Endothelial cell of umbilical vein (primary cell): ENCODE measurements around the gene ZRANB1. TPM values are rescaled to one million over a fixed set of nuclear protein-coding genes. Genes with fewer than 3 reads are reported as not detected.

Experiments
- BruUV-seq: library from RNA; stranded (reverse); fragments of 400-500 nt; replicated peaks from 2 replicates; lab custom pipeline; 2021; lab: Mats Ljungman, UMichigan
- CTCF ChIA-PET: fragments of 300-600, 350-600 bp; sonication (Branson Sonifier 250); formaldehyde crosslinking; loops from one replicate; lab custom pipeline; 2021; ENCODE audit warnings: antibody characterized with exemption, inconsistent platforms; lab: Charles Lee
- POLR2A ChIA-PET: fragments of 300-600, 350-600 bp; sonication (Branson Sonifier 250); formaldehyde crosslinking; loops from one replicate; lab custom pipeline; 2021; ENCODE audit warnings: antibody characterized with exemption, inconsistent platforms; lab: Charles Lee
- DNase-seq: peaks from one replicate; pipeline ENCODE4 v3.0.0-alpha.2; 2011; ENCODE audit warnings: low read depth, low spot score
- FAIRE-seq: peaks from 2 replicates; lab custom pipeline; 2011; peaks lifted over from hg19 to GRCh38; lab: Jason Lieb, UNC
- H2AFZ ChIP-seq: 2 replicates; pipeline ENCODE4 v1.6.0; 2012; ENCODE audit warnings: low read depth, low read length, control low read depth, inconsistent platforms
- H3K27ac ChIP-seq: 2 replicates; pipeline ENCODE4 v1.5.1; 2011; ENCODE audit warnings: low read depth, mild to moderate bottlenecking, control low read depth, low read length, moderate library complexity; ENCODE audit not compliant: insufficient read depth
- H3K27me3 ChIP-seq, 2 experiments: 2 replicates each; pipeline versions ENCODE4 v1.6.0 to v1.6.1; 2011; ENCODE audit warnings: low read length in 2 of 2, mixed read lengths in 1 of 2; ENCODE audit not compliant: control insufficient read depth in 2 of 2, insufficient read depth in 2 of 2
- H3K36me3 ChIP-seq, 2 experiments: 2 replicates in 1 of 2; 3 replicates in 1 of 2; pipeline ENCODE4 v1.5.1; 2011; ENCODE audit warnings: low read length in 2 of 2, mild to moderate bottlenecking in 1 of 2, moderate library complexity in 1 of 2; ENCODE audit not compliant: control insufficient read depth in 2 of 2, insufficient read depth in 2 of 2; ENCODE audit errors: extremely low read depth in 1 of 2
- H3K4me1 ChIP-seq: 3 replicates; pipeline ENCODE4 v1.5.1; 2011; ENCODE audit warnings: mild to moderate bottlenecking, low read length; ENCODE audit not compliant: control insufficient read depth, insufficient read depth; ENCODE audit errors: extremely low read depth
- H3K4me2 ChIP-seq: 2 replicates; pipeline ENCODE4 v1.6.1; 2011; ENCODE audit warnings: low read length, control low read depth, mixed read lengths; ENCODE audit not compliant: insufficient read depth
- H3K4me3 ChIP-seq, 3 experiments: fragments of 200-600 bp in 1 of 3; sonication (generic), shearing (Covaris generic) in 1 of 3; replicated peaks in 1 of 3; 2 replicates each; pipeline ENCODE4 v1.5.1; 2011 to 2016; ENCODE audit warnings: control low read depth in 3 of 3, low read length in 3 of 3, mild to moderate bottlenecking in 2 of 3, inconsistent platforms in 1 of 3, low read depth in 1 of 3, moderate library complexity in 1 of 3; ENCODE audit not compliant: insufficient read depth in 1 of 3
- H3K79me2 ChIP-seq: 2 replicates; pipeline ENCODE4 v1.6.0; 2012; ENCODE audit warnings: low read length, inconsistent platforms; ENCODE audit not compliant: control insufficient read depth, insufficient read depth
- H3K9ac ChIP-seq: replicated peaks from 2 replicates; pipeline ENCODE3; 2011; ENCODE audit warnings: low read length, control low read depth; ENCODE audit not compliant: insufficient read depth; ENCODE audit errors: extremely low read depth
- H3K9me1 ChIP-seq: replicated peaks from 3 replicates; pipeline ENCODE4 v1.6.0; 2011; ENCODE audit warnings: mild to moderate bottlenecking, low read length; ENCODE audit not compliant: control insufficient read depth, insufficient read depth; ENCODE audit errors: extremely low read depth
- H3K9me3 ChIP-seq: replicated peaks from 2 replicates; pipeline ENCODE4 v1.5.1; 2012; ENCODE audit warnings: low read length, inconsistent platforms; ENCODE audit not compliant: control insufficient read depth, insufficient read depth
- H4K20me1 ChIP-seq: replicated peaks from 2 replicates; pipeline ENCODE3; 2011; ENCODE audit warnings: mild to moderate bottlenecking, low read length; ENCODE audit not compliant: control insufficient read depth, insufficient read depth; ENCODE audit errors: extremely low read depth
- CTCF ChIP-seq, 2 donors: IDR thresholded peaks; 1 replicate in 1 of 2; 2 replicates in 1 of 2; pipeline ENCODE4 v1.5.1; 2011; ENCODE audit warnings: low read length in 2 of 2, mild to moderate bottlenecking in 2 of 2, moderate library complexity in 2 of 2, control low read depth in 1 of 2, inconsistent platforms in 1 of 2, low read depth in 1 of 2; ENCODE audit not compliant: insufficient read depth in 1 of 2; ENCODE audit errors: extremely low read depth in 1 of 2
- EZH2 ChIP-seq: IDR thresholded peaks from 2 replicates; pipeline ENCODE4 v1.6.1; 2012; ENCODE audit warnings: borderline replicate concordance, low read depth, mild to moderate bottlenecking, moderate library complexity, low read length, inconsistent platforms; ENCODE audit not compliant: severe bottlenecking
- FOS ChIP-seq: IDR thresholded peaks from 2 replicates; pipeline ENCODE4 v1.6.1; 2011; ENCODE audit warnings: mild to moderate bottlenecking, low read length, moderate library complexity, borderline replicate concordance; ENCODE audit not compliant: insufficient read depth
- JUN ChIP-seq: IDR thresholded peaks from 2 replicates; pipeline ENCODE4 v1.6.1; 2011; ENCODE audit warnings: borderline replicate concordance, low read depth; ENCODE audit not compliant: insufficient read length, insufficient read depth
- MAX ChIP-seq: IDR thresholded peaks from 2 replicates; pipeline ENCODE4 v1.6.1; 2011; ENCODE audit not compliant: insufficient read depth, insufficient read length
- POLR2A ChIP-seq: IDR thresholded peaks from 2 replicates; pipeline ENCODE4 v1.6.1; 2012; ENCODE audit warnings: low read depth, mild to moderate bottlenecking, control low read depth, low read length
- dilution Hi-C: fragments of 300-500 bp; cut with MboI; formaldehyde crosslinking; loops from one replicate; pipeline ENCODE4 v1.15.0; 2019; ENCODE audit warnings: low sequenced_read_pairs; ENCODE audit not compliant: extremely low pct_ligation_motif_present
- intact Hi-C: fragments of 100-400 bp; cut with micrococcal nuclease; formaldehyde crosslinking; loops from one replicate; pipeline ENCODE4 v1.10.0; 2022
- polyA plus RNA-seq, 4 experiments: library from polyadenylated mRNA; depleted of rRNA in 3 of 4; stranded (reverse) in 3 of 4; unstranded in 1 of 4; fragments of >200 nt; gene quantifications; 2 replicates each; pipeline versions ENCODE4 v1.2.1 to v1.2.3, GENCODE V29; 2011 to 2012; ENCODE audit warnings: missing spikeins in 1 of 4
- total RNA-seq: library from RNA; stranded (reverse); gene quantifications from 2 replicates; pipeline ENCODE4 v1.2.3, GENCODE V29; 2021

ZRANB1 gene
- total and polyA plus RNA-seq, 2 donors (not counting 3 experiments of a cell fraction or from before 2014, with no cell fraction given): 6.2 to 17.7 TPM

- ChIA-PET POLR2A (no interaction called here), CTCF (interaction anchor here (1.2 to 2.8 kb wide), 2 partner anchors 10 to 59 kb away, joined by 3 to 18 read pairs; no protein-coding TSS in a partner anchor)
- Histone ChIP-seq H3K4me2 (no peak overlapping the region), H2AFZ (no peak overlapping the region), H3K27me3 (no peaks in the 10 kb centered on the region), H3K79me2 (peaks cover 24% of the 10 kb centered on the region), H3K36me3 (peaks cover 6 to 70% of the 10 kb centered on the region in 2 experiments), H3K27ac (no peak overlapping the region), H4K20me1 (no peaks in the 10 kb centered on the region), H3K9me3 (no peaks in the 10 kb centered on the region), H3K4me3 (no peak overlapping the region), H3K4me1 (no peaks in the 10 kb centered on the region), H3K9me1 (no peaks in the 10 kb centered on the region), H3K9ac (no peak overlapping the region)
- dilution Hi-C loops (no loop called here), intact Hi-C loops (no loop called here)
- FAIRE-seq (no peak), DNase-seq (no peak)
- no TSS peak for BruUV-seq
- TF ChIP-seq POLR2A: no peak
- TF ChIP-seq JUN: no peak
- no peak for TF ChIP-seq MAX
- TF ChIP-seq CTCF (IDR thresholded peaks at IDR 0.05; ENCODE audit: extremely low read depth in 1 of 2, insufficient read depth in 1 of 2, low read depth in 1 of 2, low read length in 2 of 2): no peak
- no peak for TF ChIP-seq FOS
- TF ChIP-seq EZH2: no peak
These were observed 60.7 kb downstream of the ZRANB1 start for GRCh38 chr10:125002423-125003145.
